Jurkat, Clone E6-1 (cell line): ENCODE results near the gene ATP5F1D.
A peak's percentile ranks its signal among the peaks of the same experiment; 100 is the strongest.

Experiments
- DNase-seq: peaks from one replicate; pipeline ENCODE4 v3.0.0-alpha.2; 2011; ENCODE audit warnings: low read depth, low spot score
- H3K4me3 ChIP-seq: 2 replicates; pipeline ENCODE4 v1.5.1; 2011; ENCODE audit warnings: mild to moderate bottlenecking, low read length, control low read depth, moderate library complexity

Gene ATP5F1D

GRCh38 chr19:1274081-1274851, 32.7 kb downstream of the ATP5F1D start:
- peak overlapping the region; percentile 60 for H3K4me3 ChIP-seq
- no peak for DNase-seq

GRCh38 chr19:1274852-1275259, 33.3 kb downstream of the ATP5F1D start:
- DNase-seq, result no peak
- H3K4me3 ChIP-seq, result peak overlapping the region; percentile 60

- DNase-seq, result peak; percentile 96
- peak within 1 kb of the TSS; percentile 88 for H3K4me3 ChIP-seq
Observed at GRCh38 chr19:1275260-1275975, 33.9 kb downstream of the ATP5F1D start, which contains the start of gene FAM174C. TSS of gene FAM174C (plus strand) at chr19:1275530. CDS start at chr19:1275550, 20 bp downstream.

- no peak for DNase-seq
Observed at GRCh38 chr19:1275976-1276627, 34.6 kb downstream of the ATP5F1D start.

GRCh38 chr19:1276628-1277022, 35.1 kb downstream of the ATP5F1D start:
- DNase-seq, result no peak

More at GRCh38 chr19:1275976-1276627, 34.6 kb downstream of the ATP5F1D start:
- peak overlapping the region; percentile 88 for H3K4me3 ChIP-seq

GRCh38 chr19:1277061-1277460, 35.5 kb downstream of the ATP5F1D start:
- DNase-seq, result no peak
- H3K4me3 ChIP-seq, result peak overlapping the region; percentile 88

More at GRCh38 chr19:1276628-1277022, 35.1 kb downstream of the ATP5F1D start:
- peak overlapping the region; percentile 88 for H3K4me3 ChIP-seq

GRCh38 chr19:1278074-1278473, 36.5 kb downstream of the ATP5F1D start:
- no peak for DNase-seq
- no peak overlapping the region for H3K4me3 ChIP-seq

- no peak overlapping the region for H3K4me3 ChIP-seq
- DNase-seq, result no peak
Observed at GRCh38 chr19:1278713-1279660, 37.4 kb downstream of the ATP5F1D start.

GRCh38 chr19:1279782-1280341, 38.3 kb downstream of the ATP5F1D start:
- no peak overlapping the region for H3K4me3 ChIP-seq
- peak; percentile 62 for DNase-seq

- no peak for DNase-seq
- H3K4me3 ChIP-seq, result no peak overlapping the region
Observed at GRCh38 chr19:1280636-1281568, 39.4 kb downstream of the ATP5F1D start.

- no peak for DNase-seq
- no peak overlapping the region for H3K4me3 ChIP-seq
Observed at GRCh38 chr19:1281569-1282287, 40.2 kb downstream of the ATP5F1D start.

GRCh38 chr19:1282588-1283206, 41.1 kb downstream of the ATP5F1D start:
- no peak for DNase-seq
- H3K4me3 ChIP-seq, result no peak overlapping the region

- DNase-seq, result no peak
- H3K4me3 ChIP-seq, result no peak overlapping the region
Observed at GRCh38 chr19:1283207-1283916, 41.8 kb downstream of the ATP5F1D start.

GRCh38 chr19:1283917-1284292, 42.4 kb downstream of the ATP5F1D start:
- DNase-seq, result no peak
- H3K4me3 ChIP-seq, result no peak overlapping the region

- no peak overlapping the region for H3K4me3 ChIP-seq
- no peak for DNase-seq
Observed at GRCh38 chr19:1284293-1284978, 42.9 kb downstream of the ATP5F1D start.
